ENCODE results near the gene UBAP2.

The UBAP2 gene

GRCh38 chr9:33926746-33927485 is 121.8 kb downstream of the UBAP2 start:
- Mint-ChIP-seq H3K27ac (no peak overlapping the region), H3K4me3 (no peak overlapping the region), H3K36me3 (ENCODE audit: low read depth) (peaks cover 70% of the 10 kb centered on the region), H3K4me1 (ENCODE audit: low read depth) (no peaks in the 10 kb centered on the region), H3K27me3 (no peaks in the 10 kb centered on the region), H3K9me3 (no peaks in the 10 kb centered on the region)

GRCh38 chr9:33924978-33925797 is 123.5 kb downstream of the UBAP2 start:
- Mint-ChIP-seq H3K27me3 (no peaks in the 10 kb centered on the region), H3K4me3 (no peak overlapping the region), H3K4me1 (ENCODE audit: low read depth) (no peaks in the 10 kb centered on the region), H3K9me3 (no peaks in the 10 kb centered on the region), H3K27ac (no peak overlapping the region), H3K36me3 (ENCODE audit: low read depth) (peaks cover 70% of the 10 kb centered on the region)

GRCh38 chr9:33923998-33924701 is 124.5 kb downstream of the UBAP2 start:
- H3K4me3 Mint-ChIP-seq = no peak overlapping the region
- H3K9me3 Mint-ChIP-seq = no peaks in the 10 kb centered on the region
- H3K36me3 Mint-ChIP-seq (ENCODE audit: low read depth) = peaks cover 75% of the 10 kb centered on the region
- H3K27me3 Mint-ChIP-seq = no peaks in the 10 kb centered on the region
- no peak overlapping the region for H3K27ac Mint-ChIP-seq
- no peaks in the 10 kb centered on the region for H3K4me1 Mint-ChIP-seq (ENCODE audit: low read depth)

- H3K27ac Mint-ChIP-seq = no peak overlapping the region
Measured at GRCh38 chr9:33923079-33923478, 125.6 kb downstream of the UBAP2 start.

GRCh38 chr9:33921967-33922895 is 126.5 kb downstream of the UBAP2 start:
- Mint-ChIP-seq H3K27me3 (no peaks in the 10 kb centered on the region), H3K4me3 (peak overlapping the region; percentile 17), H3K9me3 (no peaks in the 10 kb centered on the region), H3K27ac (peak overlapping the region; percentile 74), H3K4me1 (ENCODE audit: low read depth) (no peaks in the 10 kb centered on the region), H3K36me3 (ENCODE audit: low read depth) (peaks cover 77% of the 10 kb centered on the region)

More at GRCh38 chr9:33923079-33923478, 125.6 kb downstream of the UBAP2 start:
- H3K4me3 Mint-ChIP-seq = no peak overlapping the region
- H3K27me3 Mint-ChIP-seq = no peaks in the 10 kb centered on the region
- H3K4me1 Mint-ChIP-seq (ENCODE audit: low read depth) = no peaks in the 10 kb centered on the region
- peaks cover 77% of the 10 kb centered on the region for H3K36me3 Mint-ChIP-seq (ENCODE audit: low read depth)
- H3K9me3 Mint-ChIP-seq = no peaks in the 10 kb centered on the region

- H3K4me1 Mint-ChIP-seq (ENCODE audit: low read depth) = no peaks in the 10 kb centered on the region
- H3K27ac Mint-ChIP-seq = peak overlapping the region; percentile 59
- H3K27me3 Mint-ChIP-seq = no peaks in the 10 kb centered on the region
- peaks cover 78% of the 10 kb centered on the region for H3K36me3 Mint-ChIP-seq (ENCODE audit: low read depth)
- no peaks in the 10 kb centered on the region for H3K9me3 Mint-ChIP-seq
- no peak overlapping the region for H3K4me3 Mint-ChIP-seq
Measured at GRCh38 chr9:33919276-33919897, 129.3 kb downstream of the UBAP2 start.

GRCh38 chr9:33917036-33917435 is 131.7 kb downstream of the UBAP2 start:
- Mint-ChIP-seq H3K4me3 (no peak overlapping the region), H3K27me3 (no peaks in the 10 kb centered on the region), H3K4me1 (ENCODE audit: low read depth) (no peaks in the 10 kb centered on the region), H3K36me3 (ENCODE audit: low read depth) (peaks cover 80% of the 10 kb centered on the region), H3K9me3 (no peaks in the 10 kb centered on the region), H3K27ac (peak overlapping the region; percentile 1)

GRCh38 chr9:33914887-33915628 is 133.6 kb downstream of the UBAP2 start:
- Mint-ChIP-seq H3K4me3 (no peak overlapping the region), H3K36me3 (ENCODE audit: low read depth) (peaks cover 66% of the 10 kb centered on the region), H3K4me1 (ENCODE audit: low read depth) (no peaks in the 10 kb centered on the region), H3K9me3 (no peaks in the 10 kb centered on the region), H3K27me3 (no peaks in the 10 kb centered on the region), H3K27ac (peak overlapping the region; percentile 68)

GRCh38 chr9:33913541-33913940 is 135.1 kb downstream of the UBAP2 start:
- Mint-ChIP-seq H3K36me3 (ENCODE audit: low read depth) (peaks cover 52% of the 10 kb centered on the region), H3K27ac (no peak overlapping the region), H3K27me3 (no peaks in the 10 kb centered on the region)

GRCh38 chr9:33908749-33909148 is 139.9 kb downstream of the UBAP2 start:
- Mint-ChIP-seq H3K4me1 (ENCODE audit: low read depth) (peaks cover 4% of the 10 kb centered on the region), H3K27ac (no peak overlapping the region), H3K36me3 (ENCODE audit: low read depth) (peaks cover 43% of the 10 kb centered on the region), H3K27me3 (no peaks in the 10 kb centered on the region), H3K9me3 (no peaks in the 10 kb centered on the region), H3K4me3 (no peak overlapping the region)

More at GRCh38 chr9:33913541-33913940, 135.1 kb downstream of the UBAP2 start:
- H3K4me1 Mint-ChIP-seq (ENCODE audit: low read depth) = no peaks in the 10 kb centered on the region
- H3K9me3 Mint-ChIP-seq = no peaks in the 10 kb centered on the region
- no peak overlapping the region for H3K4me3 Mint-ChIP-seq

- no peaks in the 10 kb centered on the region for H3K9me3 Mint-ChIP-seq
- no peaks in the 10 kb centered on the region for H3K27me3 Mint-ChIP-seq
- no peak overlapping the region for H3K4me3 Mint-ChIP-seq
- peaks cover 45% of the 10 kb centered on the region for H3K36me3 Mint-ChIP-seq (ENCODE audit: low read depth)
- H3K4me1 Mint-ChIP-seq (ENCODE audit: low read depth) = peaks cover 11% of the 10 kb centered on the region
- H3K27ac Mint-ChIP-seq = no peak overlapping the region
Measured at GRCh38 chr9:33908114-33908513, 140.6 kb downstream of the UBAP2 start.

- H3K27me3 Mint-ChIP-seq = no peaks in the 10 kb centered on the region
- no peak overlapping the region for H3K4me3 Mint-ChIP-seq
- peaks cover 11% of the 10 kb centered on the region for H3K4me1 Mint-ChIP-seq (ENCODE audit: low read depth)
- H3K36me3 Mint-ChIP-seq (ENCODE audit: low read depth) = peaks cover 45% of the 10 kb centered on the region
- H3K9me3 Mint-ChIP-seq = no peaks in the 10 kb centered on the region
- H3K27ac Mint-ChIP-seq = no peak overlapping the region
Measured at GRCh38 chr9:33907347-33907746, 141.3 kb downstream of the UBAP2 start.

- Mint-ChIP-seq H3K4me3 (no peak overlapping the region), H3K9me3 (no peaks in the 10 kb centered on the region), H3K27ac (no peak overlapping the region), H3K27me3 (no peaks in the 10 kb centered on the region), H3K4me1 (ENCODE audit: low read depth) (peaks cover 11% of the 10 kb centered on the region), H3K36me3 (ENCODE audit: low read depth) (peaks cover 45% of the 10 kb centered on the region)
Measured at GRCh38 chr9:33906769-33907168, 141.9 kb downstream of the UBAP2 start.
